CD4-positive, alpha-beta T cell treated with Interleukin-10 for 1 hour (primary cell): Measurements from ENCODE around the gene IL11RA.

Experiments
- DNase-seq: peaks from one replicate; pipeline ENCODE4 v3.0.0-alpha.2; 2020

The IL11RA gene

GRCh38 chr9:34651876-34652601 is at the start of gene IL11RA:
Gene IL11RA (plus strand): TSS chr9:34652185. CDS start chr9:34655218, 3,033 bp downstream.
- no peak for DNase-seq

GRCh38 chr9:34603610-34604231 is 48.3 kb upstream of the IL11RA start:
- peak; percentile 85 for DNase-seq

GRCh38 chr9:34606190-34606589 is 45.8 kb upstream of the IL11RA start:
- DNase-seq, result no peak

GRCh38 chr9:34606905-34607304 is 45.1 kb upstream of the IL11RA start:
- DNase-seq, result no peak

- DNase-seq, result no peak
Observed at GRCh38 chr9:34607331-34607730, 44.7 kb upstream of the IL11RA start.

GRCh38 chr9:34610434-34611206 is 41.4 kb upstream of the IL11RA start:
- no peak for DNase-seq

- no peak for DNase-seq
Observed at GRCh38 chr9:34611251-34611810, 40.7 kb upstream of the IL11RA start.

- peak; percentile 86 for DNase-seq
Observed at GRCh38 chr9:34611811-34612787, 39.9 kb upstream of the IL11RA start, which contains the start of gene RPP25L. Gene RPP25L (minus strand): TSS chr9:34612097. CDS start chr9:34611296, 801 bp downstream.

- DNase-seq, result peak; percentile 79
Observed at GRCh38 chr9:34612788-34613390, 39.1 kb upstream of the IL11RA start.

GRCh38 chr9:34615132-34615531 is 36.9 kb upstream of the IL11RA start:
- DNase-seq, result no peak

GRCh38 chr9:34620061-34620994 is 31.7 kb upstream of the IL11RA start, which contains the start of gene DCTN3:
Gene DCTN3 (minus strand): TSS chr9:34620495. CDS start chr9:34620464, 31 bp downstream.
- DNase-seq, result peak; percentile 96

GRCh38 chr9:34623374-34624235 is 28.4 kb upstream of the IL11RA start:
- DNase-seq, result no peak

- no peak for DNase-seq
Observed at GRCh38 chr9:34624475-34625185, 27.4 kb upstream of the IL11RA start.

GRCh38 chr9:34625186-34625486 is 26.8 kb upstream of the IL11RA start:
- no peak for DNase-seq

GRCh38 chr9:34627716-34628655 is 24.0 kb upstream of the IL11RA start:
- no peak for DNase-seq

GRCh38 chr9:34628656-34629490 is 23.1 kb upstream of the IL11RA start, which contains the start of gene ARID3C:
Gene ARID3C (minus strand): TSS chr9:34629066. CDS start chr9:34628014, 1,052 bp downstream.
- peak; percentile 51 for DNase-seq

GRCh38 chr9:34629491-34629808 is 22.5 kb upstream of the IL11RA start:
- no peak for DNase-seq
